ENCODE results near the gene EQTN. TPM values are rescaled to one million over a fixed set of nuclear protein-coding genes. Genes with fewer than 3 reads are reported as not detected.

The EQTN gene
- total and polyA plus RNA-seq, 2 of the 13 experiments (the other 11 are each of a cell fraction or from before 2014, with no cell fraction given), result not detected

DNA sequence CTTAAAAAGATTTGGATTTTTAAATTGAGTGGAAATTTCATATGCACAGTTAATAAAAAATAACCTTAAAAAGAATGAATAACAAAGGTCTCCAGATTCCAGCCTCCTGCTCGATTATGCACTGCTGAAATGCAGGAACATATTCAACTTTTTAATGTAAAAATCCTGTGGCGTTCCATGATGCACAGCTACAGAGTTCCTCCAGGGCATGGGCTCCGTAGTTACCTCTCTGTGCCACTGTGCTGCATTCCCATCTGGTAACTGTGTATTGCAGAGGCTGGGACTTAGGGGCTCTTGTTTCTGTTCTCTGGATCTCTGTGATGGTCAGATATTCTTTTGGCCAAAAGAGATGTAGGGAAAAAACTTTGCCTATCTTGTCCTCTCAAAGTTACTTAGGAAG is 31.5 kb upstream of the EQTN start:
- TF ChIP-seq MAFK (conservative IDR thresholded peaks at IDR 0.05 in 1 of 2, IDR thresholded peaks at IDR 0.05 in 1 of 2; ENCODE audit: low read length in 2 of 2) (no peak), NR2F2 (IDR thresholded peaks at IDR 0.05; ENCODE audit: borderline replicate concordance, low read depth) (no peak), ZBTB4 (CRISPR knock-in tag; IDR thresholded peaks at IDR 0.05; ENCODE audit: borderline replicate concordance) (no peak), NFATC3 (CRISPR knock-in tag; IDR thresholded peaks at IDR 0.05) (no peak), GABPB1 (CRISPR knock-in tag; IDR thresholded peaks at IDR 0.05) (no peak), BATF2 (CRISPR knock-in tag; IDR thresholded peaks at IDR 0.05) (no peak), ZMYM3 (CRISPR knock-in tag; IDR thresholded peaks at IDR 0.05) (no peak), CREBL2 (CRISPR knock-in tag; IDR thresholded peaks at IDR 0.05; ENCODE audit: borderline replicate concordance) (no peak), ZFP90 (CRISPR knock-in tag; IDR thresholded peaks at IDR 0.05; ENCODE audit: borderline replicate concordance) (no peak), ZFP36L1 (CRISPR knock-in tag; IDR thresholded peaks at IDR 0.05) (no peak), FOXC1 (CRISPR knock-in tag; IDR thresholded peaks at IDR 0.05; ENCODE audit: borderline replicate concordance) (no peak), ZMYM4 (CRISPR knock-in tag; IDR thresholded peaks at IDR 0.05) (no peak), NCOR1 (IDR thresholded peaks at IDR 0.05; ENCODE audit: borderline replicate concordance, low read length) (no peak), ZBTB39 (CRISPR knock-in tag; IDR thresholded peaks at IDR 0.05) (no peak)
- TF ChIP-seq, protein P1, sequence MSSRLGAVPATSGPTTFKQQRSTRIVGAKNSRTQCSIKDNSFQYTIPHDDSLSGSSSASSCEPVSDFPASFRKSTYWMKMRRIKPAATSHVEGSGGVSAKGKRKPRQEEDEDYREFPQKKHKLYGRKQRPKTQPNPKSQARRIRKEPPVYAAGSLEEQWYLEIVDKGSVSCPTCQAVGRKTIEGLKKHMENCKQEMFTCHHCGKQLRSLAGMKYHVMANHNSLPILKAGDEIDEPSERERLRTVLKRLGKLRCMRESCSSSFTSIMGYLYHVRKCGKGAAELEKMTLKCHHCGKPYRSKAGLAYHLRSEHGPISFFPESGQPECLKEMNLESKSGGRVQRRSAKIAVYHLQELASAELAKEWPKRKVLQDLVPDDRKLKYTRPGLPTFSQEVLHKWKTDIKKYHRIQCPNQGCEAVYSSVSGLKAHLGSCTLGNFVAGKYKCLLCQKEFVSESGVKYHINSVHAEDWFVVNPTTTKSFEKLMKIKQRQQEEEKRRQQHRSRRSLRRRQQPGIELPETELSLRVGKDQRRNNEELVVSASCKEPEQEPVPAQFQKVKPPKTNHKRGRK (CRISPR knock-in tag; IDR thresholded peaks at IDR 0.05), result no peak
- CTCF ChIA-PET (ENCODE audit: low intra/inter-chr PET ratio, low total read pairs), result no interaction called here
- Histone ChIP-seq H3K9me3 (ENCODE audit: low read length) (no peaks in the 10 kb centered on the region), H4K20me1 (ENCODE audit: insufficient read depth, low read length) (no peaks in the 10 kb centered on the region), H3K27ac (ENCODE audit: extremely low read length, insufficient read depth, low read length) (no peak overlapping the region), H3K4me1 (ENCODE audit: insufficient read depth, low read length) (no peaks in the 10 kb centered on the region), H3K4me3 (replicated peaks in 1 of 3; ENCODE audit: insufficient read depth in 1 of 3, low read depth in 2 of 3, low read length in 3 of 3) (no peak overlapping the region), H2AFZ (ENCODE audit: low read length) (no peak overlapping the region), H3K36me3 (replicated peaks in 1 of 2; ENCODE audit: control insufficient read depth in 1 of 2, insufficient read depth in 2 of 2, low read length in 2 of 2) (no peaks in the 10 kb centered on the region), H3K27me3 (ENCODE audit: control insufficient read depth in 1 of 2, insufficient read depth in 2 of 2, low read length in 2 of 2) (peaks cover 0 to 8% of the 10 kb centered on the region in 2 experiments; a peak in 2 of 5 replicates), H3K4me2 (ENCODE audit: low read depth, low read length) (no peak overlapping the region), H3K9ac (ENCODE audit: insufficient read depth, low read depth, low read length) (no peak overlapping the region), H3K79me2 (ENCODE audit: insufficient read depth, low read length) (no peaks in the 10 kb centered on the region)
- intact Hi-C loops (cut with micrococcal nuclease; ENCODE audit: unreplicated experiment) (no loop called here), in situ Hi-C loops (cut with HindIII; ENCODE audit: extremely low pct_ligation_motif_present, low pct_unique_long_range_greater_than_20kb) (loop anchor here (25.0 kb wide), 1 partner anchor 734 kb away; no protein-coding TSS in a partner anchor)
- ATAC-seq (peak; percentile 47; the same call in 1 of the 3 replicates), FAIRE-seq (no peak), DNase-seq (ENCODE audit: low spot score) (no peak)
- BruUV-seq (replicated peaks), result no TSS peak
- POLR2A ChIA-PET, result no interaction called here
- 12% methylated on average over 3 of the region's 3 CpGs for WGBS (ENCODE audit: low lambda C conversion rate)

All from HepG2 (cell line).